Trophoblast cell (in vitro differentiated cells and primary cell): ENCODE data around the gene TMED5.
"Not testable (repeated sequence)": the region's sequence is repeated elsewhere in the genome, so short reads cannot be mapped to it uniquely, and the experiment has no call there.

Source experiments
- DNase-seq, 2 donors: peaks; one replicate each; pipeline ENCODE4 v3.0.0-alpha.2; 2016
- H2AFZ ChIP-seq: 2 replicates; pipeline ENCODE4 v1.6.1; 2013; ENCODE audit warnings: low read length, moderate library complexity, mild to moderate bottlenecking; ENCODE audit not compliant: insufficient read depth, poor library complexity
- H2AK5ac ChIP-seq: 2 replicates; pipeline ENCODE4 v1.6.1; 2013; ENCODE audit warnings: mild to moderate bottlenecking, low read length
- H2BK120ac ChIP-seq: 2 replicates; pipeline ENCODE4 v1.6.1; 2013; ENCODE audit warnings: low read length, mild to moderate bottlenecking, moderate library complexity; ENCODE audit not compliant: insufficient read depth, poor library complexity
- H2BK12ac ChIP-seq: 2 replicates; pipeline ENCODE4 v1.6.1; 2013; ENCODE audit warnings: mild to moderate bottlenecking, low read length, moderate library complexity
- H2BK5ac ChIP-seq: 2 replicates; pipeline ENCODE4 v1.6.1; 2013; ENCODE audit warnings: low read length, low read depth, moderate library complexity, mild to moderate bottlenecking; ENCODE audit not compliant: poor library complexity
- H3K14ac ChIP-seq: 2 replicates; pipeline ENCODE4 v1.6.1; 2013; ENCODE audit warnings: mild to moderate bottlenecking, low read length
- H3K18ac ChIP-seq: 2 replicates; pipeline ENCODE4 v1.6.1; 2013; ENCODE audit warnings: mild to moderate bottlenecking, low read length
- H3K23ac ChIP-seq: 2 replicates; pipeline ENCODE4 v1.6.1; 2013; ENCODE audit warnings: low read length
- H3K27ac ChIP-seq: 2 replicates; pipeline ENCODE4 v1.5.1; 2013; ENCODE audit warnings: low read depth, mild to moderate bottlenecking, inconsistent platforms, low read length, moderate library complexity
- H3K27me3 ChIP-seq: 2 replicates; pipeline ENCODE4 v1.6.1; 2013; ENCODE audit warnings: inconsistent platforms, mild to moderate bottlenecking, low read length, moderate library complexity; ENCODE audit not compliant: insufficient read depth
- H3K36me3 ChIP-seq, 2 experiments: 1 replicate in 1 of 2; 2 replicates in 1 of 2; pipeline ENCODE4 v1.6.1; 2013; ENCODE audit warnings: low read length in 2 of 2, mild to moderate bottlenecking in 2 of 2, moderate library complexity in 1 of 2; ENCODE audit not compliant: insufficient read depth in 2 of 2, control insufficient read depth in 1 of 2
- H3K4ac ChIP-seq: 2 replicates; pipeline ENCODE4 v1.6.1; 2013; ENCODE audit warnings: low read depth, mild to moderate bottlenecking, low read length, moderate library complexity
- H3K4me1 ChIP-seq, 2 experiments: 1 replicate in 1 of 2; 2 replicates in 1 of 2; pipeline ENCODE4 v1.6.1; 2013; ENCODE audit warnings: low read length in 2 of 2, mild to moderate bottlenecking in 2 of 2, moderate library complexity in 1 of 2; ENCODE audit not compliant: insufficient read depth in 2 of 2, control insufficient read depth in 1 of 2
- H3K4me2 ChIP-seq: 2 replicates; pipeline ENCODE4 v1.6.1; 2013; ENCODE audit warnings: inconsistent platforms, mild to moderate bottlenecking, low read length, moderate library complexity
- H3K4me3 ChIP-seq: 2 replicates; pipeline ENCODE4 v1.5.1; 2013; ENCODE audit warnings: mild to moderate bottlenecking, low read depth, low read length, inconsistent platforms
- H3K79me1 ChIP-seq: one replicate; pipeline ENCODE4 v1.6.1; 2013; ENCODE audit warnings: low read length
- H3K79me2 ChIP-seq: 2 replicates; pipeline ENCODE4 v1.6.1; 2013; ENCODE audit warnings: low read length, mild to moderate bottlenecking; ENCODE audit not compliant: control insufficient read depth, insufficient read depth, poor library complexity
- H3K9ac ChIP-seq: 2 replicates; pipeline ENCODE4 v1.6.1; 2013; ENCODE audit warnings: mild to moderate bottlenecking, low read length
- H3K9me3 ChIP-seq: 2 replicates; pipeline ENCODE4 v1.6.1; 2013; ENCODE audit warnings: low read depth, mild to moderate bottlenecking, control low read depth, inconsistent platforms, low read length; ENCODE audit not compliant: insufficient read depth
- H4K12ac ChIP-seq: 2 replicates; pipeline ENCODE4 v1.6.1; 2013; ENCODE audit warnings: low read depth, mild to moderate bottlenecking, low read length, moderate library complexity
- H4K8ac ChIP-seq: 2 replicates; pipeline ENCODE4 v1.6.1; 2013; ENCODE audit warnings: low read depth, mild to moderate bottlenecking, low read length, moderate library complexity
- H4K91ac ChIP-seq: one replicate; pipeline ENCODE4 v1.6.1; 2013; ENCODE audit warnings: low read depth, mild to moderate bottlenecking, low read length, moderate library complexity
- WGBS: extraction: QIAGEN DNeasy Blood & Tissue Kit; methylation state at CpG from one replicate; pipeline ENCODE4 v1.1.7; 2013; ENCODE audit warnings: missing lambda C conversion rate; ENCODE audit not compliant: insufficient read length, insufficient coverage; ENCODE audit errors: extremely low coverage; 5-methylcytosine and 5-hydroxymethylcytosine counted together

The TMED5 gene

DNA sequence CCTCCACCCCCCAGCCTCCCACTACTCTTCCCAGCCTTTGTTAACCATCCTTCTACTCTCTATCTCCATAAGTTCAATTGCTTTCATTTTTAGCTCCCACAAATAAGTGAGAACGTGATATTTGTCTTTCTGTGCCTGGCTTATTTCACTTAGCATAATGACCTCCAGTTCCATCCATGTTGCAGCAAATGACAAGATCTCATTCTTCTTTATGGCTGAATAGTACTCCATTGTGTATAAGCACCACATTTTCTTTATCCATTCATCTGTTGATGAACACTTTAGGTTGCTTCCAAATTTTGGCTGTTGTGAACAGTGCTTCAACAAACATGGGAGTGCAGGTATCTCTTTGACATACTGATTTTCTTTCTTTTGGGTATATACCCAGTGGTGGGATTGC lies 14.3 kb downstream of the TMED5 start:
- not testable (repeated sequence) for H3K27me3 ChIP-seq, H3K79me2 ChIP-seq, H4K8ac ChIP-seq, H3K4me3 ChIP-seq, H3K18ac ChIP-seq, H3K4ac ChIP-seq, H4K91ac ChIP-seq, H3K4me2 ChIP-seq, H2AFZ ChIP-seq, H3K27ac ChIP-seq, H2BK12ac ChIP-seq, H3K9me3 ChIP-seq, DNase-seq, H3K14ac ChIP-seq, H3K23ac ChIP-seq, H3K9ac ChIP-seq, H3K79me1 ChIP-seq, H3K36me3 ChIP-seq, H2BK120ac ChIP-seq, H2AK5ac ChIP-seq, H2BK5ac ChIP-seq, H3K4me1 ChIP-seq, H4K12ac ChIP-seq
- WGBS, result no CpG with 5 or more reads among the region's 1 CpG

DNA sequence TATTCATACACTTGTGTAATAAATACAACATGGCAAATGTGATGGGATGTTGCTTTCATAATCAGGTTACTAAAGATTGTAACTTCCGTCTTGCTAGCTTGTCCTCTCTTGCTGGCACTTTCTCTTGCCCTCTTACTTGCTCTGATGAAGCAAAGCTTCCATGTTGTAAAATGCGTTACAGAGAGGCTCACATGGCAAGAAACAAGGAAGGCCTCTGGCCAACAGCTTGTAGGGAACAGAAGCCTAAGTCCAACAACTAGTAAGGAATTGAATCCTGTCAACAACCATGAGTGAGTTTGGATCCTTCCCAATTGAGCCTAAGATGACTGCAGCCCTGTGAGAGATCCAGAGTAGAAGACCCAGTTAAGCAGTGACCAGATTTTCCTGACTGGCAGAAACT lies 15.4 kb downstream of the TMED5 start:
- Histone ChIP-seq H2AK5ac (no peak overlapping the region), H2BK12ac (no peak overlapping the region), H4K8ac (peak overlapping the region; percentile 42), H3K4me2 (no peak overlapping the region), H3K18ac (no peak overlapping the region), H4K12ac (no peak overlapping the region), H3K79me1 (no peaks in the 10 kb centered on the region), H3K4me1 (no peaks in the 10 kb centered on the region), H3K9me3 (no peaks in the 10 kb centered on the region), H3K79me2 (peaks cover 2% of the 10 kb centered on the region), H2BK120ac (no peak overlapping the region), H3K14ac (no peak overlapping the region), H3K4me3 (no peak overlapping the region), H3K27me3 (no peaks in the 10 kb centered on the region), H2AFZ (no peak overlapping the region), H2BK5ac (no peak overlapping the region), H3K23ac (no peak overlapping the region), H3K27ac (no peak overlapping the region), H3K9ac (no peak overlapping the region), H3K36me3 (peaks cover 0 to 2% of the 10 kb centered on the region in 2 experiments), H4K91ac (no peak overlapping the region), H3K4ac (peak overlapping the region; percentile 62)
- DNase-seq, result no peak
- no CpG with 5 or more reads among the region's 2 CpGs for WGBS

DNA sequence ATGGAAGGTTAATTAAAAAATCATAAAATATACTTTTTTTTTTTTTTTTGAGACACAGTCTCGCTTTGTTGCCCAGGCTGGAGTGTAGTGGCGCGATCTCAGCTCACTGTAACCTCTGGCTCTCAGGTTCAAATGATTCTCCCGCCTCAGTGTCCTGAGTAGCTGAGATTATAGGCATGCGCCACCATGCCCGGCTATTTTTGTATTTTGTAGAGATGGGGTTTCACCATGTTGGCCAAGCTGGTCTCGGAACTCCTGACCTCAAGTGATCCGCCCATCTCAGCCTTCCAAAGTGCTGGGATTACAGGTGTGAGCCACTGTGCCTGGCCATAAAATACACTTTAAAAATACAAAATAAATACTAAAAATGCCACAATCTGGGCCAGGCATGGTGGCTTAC lies 16.9 kb downstream of the TMED5 start:
- not testable (repeated sequence) for H2BK5ac ChIP-seq, H3K4me1 ChIP-seq, H3K23ac ChIP-seq, DNase-seq, H3K14ac ChIP-seq, H2BK12ac ChIP-seq, H3K18ac ChIP-seq, H3K79me2 ChIP-seq, H3K9me3 ChIP-seq, H3K27ac ChIP-seq, H4K91ac ChIP-seq, H3K4me2 ChIP-seq, H2AK5ac ChIP-seq, H2AFZ ChIP-seq, H4K8ac ChIP-seq, H3K36me3 ChIP-seq, H2BK120ac ChIP-seq, H4K12ac ChIP-seq, H3K27me3 ChIP-seq, H3K4ac ChIP-seq, H3K79me1 ChIP-seq, H3K4me3 ChIP-seq, H3K9ac ChIP-seq
- no CpG with 5 or more reads among the region's 8 CpGs for WGBS

DNA sequence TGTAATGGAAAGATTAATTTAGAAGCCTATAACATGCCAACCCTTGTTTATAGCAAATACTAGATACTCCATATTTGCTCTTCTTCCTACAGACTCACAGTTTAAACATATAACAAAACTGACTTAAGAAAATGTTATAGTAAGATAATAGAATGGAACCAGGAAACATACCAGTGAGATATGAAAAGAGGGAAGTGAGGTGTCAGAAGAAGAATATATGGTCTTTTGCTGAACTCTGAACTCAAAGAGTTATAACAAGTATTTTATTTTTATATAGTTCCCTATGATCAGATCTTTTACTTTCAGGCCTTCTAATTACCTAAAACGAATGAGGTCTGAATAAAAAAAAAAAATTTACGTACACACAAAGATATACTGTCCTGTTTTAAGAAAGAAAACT lies 20.9 kb downstream of the TMED5 start:
- H3K9me3 ChIP-seq, result peaks cover 2% of the 10 kb centered on the region
- H3K79me1 ChIP-seq, result no peaks in the 10 kb centered on the region

More for the DNA sequence above, 20.9 kb downstream of the TMED5 start:
- H3K23ac ChIP-seq, result no peak overlapping the region
- no peak overlapping the region for H4K91ac ChIP-seq
- no peak overlapping the region for H3K4me2 ChIP-seq
- DNase-seq, result no peak
- H3K9ac ChIP-seq, result no peak overlapping the region
- H2BK5ac ChIP-seq, result no peak overlapping the region
- H3K14ac ChIP-seq, result no peak overlapping the region
- no peak overlapping the region for H3K4ac ChIP-seq
- no peaks in the 10 kb centered on the region for H3K4me1 ChIP-seq
- H3K4me3 ChIP-seq, result no peak overlapping the region
- H3K27me3 ChIP-seq, result no peaks in the 10 kb centered on the region
- no peak overlapping the region for H3K27ac ChIP-seq
- WGBS, result no CpG with 5 or more reads among the region's 2 CpGs
- H4K12ac ChIP-seq, result no peak overlapping the region
- no peak overlapping the region for H4K8ac ChIP-seq
- H2BK120ac ChIP-seq, result no peak overlapping the region
- H3K79me2 ChIP-seq, result no peaks in the 10 kb centered on the region
- no peak overlapping the region for H2AK5ac ChIP-seq
- H3K36me3 ChIP-seq, result peaks cover 5 to 7% of the 10 kb centered on the region in 2 experiments
- H2AFZ ChIP-seq, result no peak overlapping the region
- no peak overlapping the region for H2BK12ac ChIP-seq
- H3K18ac ChIP-seq, result no peak overlapping the region
